ENCODE data around the gene BANF1. TPM values are rescaled to one million over a fixed set of nuclear protein-coding genes. Genes with fewer than 3 reads are reported as not detected.

Gene BANF1
- total and polyA plus RNA-seq, 2 donors (not counting 3 experiments of a cell fraction or from before 2014, with no cell fraction given): 269 to 376 TPM

GRCh38 chr11:66044757-66045156 lies 42.5 kb downstream of the BANF1 start:
- Histone ChIP-seq H3K4me2 (ENCODE audit: insufficient read depth, low read length) (no peak overlapping the region), H3K4me1 (ENCODE audit: control insufficient read depth, extremely low read depth, insufficient read depth, low read length) (no peaks in the 10 kb centered on the region), H3K79me2 (ENCODE audit: control insufficient read depth, insufficient read depth, low read length) (no peaks in the 10 kb centered on the region), H2AFZ (ENCODE audit: low read depth, low read length) (no peak overlapping the region), H3K27me3 (ENCODE audit: control insufficient read depth in 2 of 2, insufficient read depth in 2 of 2, low read length in 2 of 2) (peaks cover 2 to 3% of the 10 kb centered on the region in 2 experiments), H4K20me1 (replicated peaks; ENCODE audit: control insufficient read depth, extremely low read depth, insufficient read depth, low read length) (no peaks in the 10 kb centered on the region), H3K9me1 (replicated peaks; ENCODE audit: control insufficient read depth, extremely low read depth, insufficient read depth, low read length) (no peaks in the 10 kb centered on the region), H3K4me3 (replicated peaks in 1 of 3; ENCODE audit: insufficient read depth in 1 of 3, low read depth in 1 of 3, low read length in 3 of 3) (no peak overlapping the region), H3K9ac (replicated peaks; ENCODE audit: extremely low read depth, insufficient read depth, low read length) (no peak overlapping the region), H3K27ac (ENCODE audit: insufficient read depth, low read depth, low read length) (no peak overlapping the region), H3K36me3 (ENCODE audit: control insufficient read depth in 2 of 2, extremely low read depth in 1 of 2, insufficient read depth in 2 of 2, low read length in 2 of 2) (no peaks in the 10 kb centered on the region), H3K9me3 (replicated peaks; ENCODE audit: control insufficient read depth, insufficient read depth, low read length) (no peaks in the 10 kb centered on the region)
- intact Hi-C loops (cut with micrococcal nuclease) (loop anchor here (1.0 to 2.0 kb wide), 3 partner anchors 22 to 55 kb away; partner anchors contain the start of genes BANF1 and EIF1AD), dilution Hi-C loops (cut with MboI; ENCODE audit: extremely low pct_ligation_motif_present, low sequenced_read_pairs) (no loop called here)
- no peak for FAIRE-seq
- CTCF ChIA-PET: interaction anchor here (0.6 to 2.9 kb wide), 36 partner anchors 9 to 339 kb away, joined by 3 to 31 read pairs (median 5); partner anchors contain the start of genes BANF1, CATSPER1, CST6 and FIBP
- TF ChIP-seq FOS (IDR thresholded peaks at IDR 0.05; ENCODE audit: borderline replicate concordance, insufficient read depth, low read length) (no peak), POLR2A (IDR thresholded peaks at IDR 0.05; ENCODE audit: low read depth, low read length) (no peak), EZH2 (IDR thresholded peaks at IDR 0.05; ENCODE audit: borderline replicate concordance, low read depth, low read length, severe bottlenecking) (no peak), POLR2AphosphoS5 (IDR thresholded peaks at IDR 0.05; ENCODE audit: insufficient read depth, low read depth, low read length) (no peak), JUN (IDR thresholded peaks at IDR 0.05; ENCODE audit: borderline replicate concordance, insufficient read depth, insufficient read length, low read depth) (no peak), CTCF (IDR thresholded peaks at IDR 0.05; ENCODE audit: extremely low read depth in 1 of 2, insufficient read depth in 1 of 2, low read depth in 1 of 2, low read length in 2 of 2) (no peak), MYC (IDR thresholded peaks at IDR 0.05; ENCODE audit: low read depth, low read length) (no peak), GATA2 (IDR thresholded peaks at IDR 0.05; ENCODE audit: insufficient read depth, insufficient read length, low read depth, low read length) (no peak)
- TF ChIP-seq, protein P1, sequence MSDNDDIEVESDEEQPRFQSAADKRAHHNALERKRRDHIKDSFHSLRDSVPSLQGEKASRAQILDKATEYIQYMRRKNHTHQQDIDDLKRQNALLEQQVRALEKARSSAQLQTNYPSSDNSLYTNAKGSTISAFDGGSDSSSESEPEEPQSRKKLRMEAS (IDR thresholded peaks at IDR 0.05; ENCODE audit: insufficient read depth, insufficient read length): no peak
- no peak for DNase-seq (ENCODE audit: low read depth, low spot score)
- POLR2A ChIA-PET: no interaction called here
- BruUV-seq (replicated peaks): no TSS peak

Data from endothelial cell of umbilical vein (primary cell).